SH-SY5Y (cell line): ENCODE results near the gene RELN.

Experiments
- GATA2 ChIP-seq: IDR thresholded peaks from 2 replicates; pipeline ENCODE4 v1.6.1; 2011; ENCODE audit warnings: mild to moderate bottlenecking, low read depth, low read length
- GATA3 ChIP-seq: IDR thresholded peaks from 2 replicates; pipeline ENCODE4 v1.6.1; 2011; ENCODE audit warnings: low read depth, mild to moderate bottlenecking, low read length, moderate library complexity

Gene RELN

GRCh38 chr7:103706805-103707204 lies 282.7 kb downstream of the RELN start:
- no peak for TF ChIP-seq GATA2
- TF ChIP-seq GATA3, result no peak

- TF ChIP-seq GATA2 (no peak), GATA3 (no peak)
Measured at GRCh38 chr7:103705542-103705941, 283.9 kb downstream of the RELN start.

- TF ChIP-seq GATA3 (no peak), GATA2 (no peak)
Measured at GRCh38 chr7:103704701-103705100, 284.8 kb downstream of the RELN start.

- TF ChIP-seq GATA2 (no peak), GATA3 (no peak)
Measured at GRCh38 chr7:103702982-103703381, 286.5 kb downstream of the RELN start.

GRCh38 chr7:103702454-103702853 lies 287.0 kb downstream of the RELN start:
- TF ChIP-seq GATA3 (no peak), GATA2 (no peak)

- TF ChIP-seq GATA3, result no peak
- no peak for TF ChIP-seq GATA2
Measured at GRCh38 chr7:103699032-103699431, 290.4 kb downstream of the RELN start.

- TF ChIP-seq GATA3 (no peak), GATA2 (no peak)
Measured at GRCh38 chr7:103698064-103698463, 291.4 kb downstream of the RELN start.

- no peak for TF ChIP-seq GATA2
- TF ChIP-seq GATA3, result no peak
Measured at GRCh38 chr7:103695521-103695920, 293.9 kb downstream of the RELN start.

GRCh38 chr7:103694304-103694703 lies 295.2 kb downstream of the RELN start:
- TF ChIP-seq GATA3 (no peak), GATA2 (no peak)

- TF ChIP-seq GATA3 (no peak), GATA2 (no peak)
Measured at GRCh38 chr7:103691291-103691690, 298.2 kb downstream of the RELN start.

- TF ChIP-seq GATA3 (no peak), GATA2 (no peak)
Measured at GRCh38 chr7:103690242-103690974, 299.1 kb downstream of the RELN start.

- TF ChIP-seq GATA2 (no peak), GATA3 (no peak; the same call in 1 of the 2 replicates)
Measured at GRCh38 chr7:103689255-103689654, 300.2 kb downstream of the RELN start.

GRCh38 chr7:103687951-103688350 lies 301.5 kb downstream of the RELN start:
- TF ChIP-seq GATA3 (no peak), GATA2 (no peak)

GRCh38 chr7:103687272-103687671 lies 302.2 kb downstream of the RELN start:
- TF ChIP-seq GATA3, result no peak

- TF ChIP-seq GATA3 (no peak), GATA2 (no peak)
Measured at GRCh38 chr7:103686763-103687162, 302.7 kb downstream of the RELN start.

- no peak for TF ChIP-seq GATA3
- no peak for TF ChIP-seq GATA2
Measured at GRCh38 chr7:103686064-103686463, 303.4 kb downstream of the RELN start.
